T-helper 9 cell (primary cell): ENCODE results near the gene SARDH.
"Not testable (repeated sequence)": the region's sequence is repeated elsewhere in the genome, so short reads cannot be mapped to it uniquely, and the experiment has no call there.

Experiments used
- DNase-seq: peaks from one replicate; pipeline ENCODE4 v3.0.0-alpha.2; 2020

SARDH gene

DNA sequence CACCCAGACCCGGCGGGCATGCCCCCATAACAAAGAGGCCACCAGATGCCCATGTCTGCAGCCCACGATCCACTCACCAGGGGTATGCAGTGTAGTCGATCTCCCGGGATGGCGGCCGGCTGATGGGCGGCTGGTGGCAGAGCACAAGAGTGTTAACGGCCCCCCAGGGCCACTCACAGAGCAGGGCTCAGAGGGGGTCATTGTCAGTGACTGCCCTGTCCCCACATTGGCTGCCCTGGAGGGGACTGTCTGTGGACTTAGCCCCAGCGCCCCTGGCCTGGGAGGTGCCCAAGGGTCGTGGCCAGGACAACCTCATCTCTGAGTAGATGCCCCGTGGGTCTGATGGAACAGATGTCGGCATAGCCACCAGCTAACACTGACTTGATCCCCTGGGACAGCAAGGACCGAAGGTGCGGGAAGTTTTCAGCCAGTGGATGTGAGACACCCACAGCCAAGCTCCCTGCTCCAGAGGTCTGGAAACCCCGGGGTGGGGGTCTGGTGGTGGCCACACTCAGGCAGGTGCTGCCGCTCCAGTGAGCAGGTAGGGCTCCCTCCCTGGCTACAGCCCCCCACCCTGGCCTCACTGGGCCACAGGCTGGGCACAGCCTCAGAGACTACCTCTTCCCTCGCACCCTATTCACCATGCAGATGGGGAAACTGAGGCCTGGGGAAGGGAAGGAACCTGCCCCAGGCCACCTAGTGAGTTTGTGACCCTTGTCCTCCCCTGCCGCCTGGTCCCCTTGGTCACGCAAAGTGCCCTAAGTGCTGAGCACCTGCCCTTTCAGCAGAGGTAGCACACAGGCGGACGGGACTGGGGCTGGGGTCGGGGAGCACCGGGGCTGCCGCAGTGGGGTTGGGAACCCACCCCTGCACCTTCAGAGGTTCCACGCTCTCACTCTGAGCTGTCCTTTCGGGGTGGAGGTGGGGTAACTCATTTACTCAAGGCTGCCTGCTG, 38.1 kb upstream of the SARDH start:
- no peak for DNase-seq

- no peak for DNase-seq
Observed at GRCh38 chr9:133775291-133775690, 37.1 kb upstream of the SARDH start.

DNA sequence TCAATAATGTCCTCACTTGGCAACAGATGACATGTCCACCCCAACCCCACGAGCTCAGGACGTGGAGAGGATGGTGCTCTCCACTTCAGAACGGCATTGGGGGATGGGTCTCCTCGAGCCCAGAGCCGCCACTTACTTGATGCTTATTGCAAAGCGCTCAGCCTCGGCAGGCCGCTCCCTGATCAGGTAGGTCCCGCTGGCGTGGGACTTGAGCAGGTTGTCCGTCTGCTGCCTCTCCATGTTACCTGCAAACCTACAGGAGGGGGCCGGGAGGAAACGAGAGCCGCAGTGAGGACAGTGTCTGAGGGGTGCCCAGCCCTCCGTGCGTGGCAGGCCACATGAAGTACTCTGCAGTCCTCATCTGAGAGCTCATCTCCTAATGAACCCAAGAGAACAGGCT, 36.6 kb upstream of the SARDH start:
- no peak for DNase-seq

GRCh38 chr9:133773889-133774655, 35.9 kb upstream of the SARDH start:
- no peak for DNase-seq

DNA sequence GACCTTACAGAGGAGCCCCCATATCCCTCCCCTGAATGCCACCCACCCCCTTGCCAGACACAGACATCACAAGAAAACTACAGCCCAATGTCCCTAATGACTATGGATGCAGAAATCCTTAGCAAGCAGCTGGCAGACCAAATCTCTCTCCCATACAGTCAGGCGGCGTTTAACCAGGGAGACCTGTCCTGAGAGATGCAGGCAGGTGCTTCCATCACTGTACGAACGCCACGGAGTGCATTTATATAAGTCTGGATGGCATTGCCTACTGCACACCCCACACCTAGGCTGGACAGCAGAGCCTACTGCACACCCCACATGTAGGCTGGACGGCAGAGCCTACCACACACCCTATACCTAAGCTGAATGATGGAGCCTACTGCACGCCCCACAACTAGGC, 34.4 kb upstream of the SARDH start:
- no peak for DNase-seq

- DNase-seq = no peak
Observed at GRCh38 chr9:133771486-133772482, 33.6 kb upstream of the SARDH start.

DNA sequence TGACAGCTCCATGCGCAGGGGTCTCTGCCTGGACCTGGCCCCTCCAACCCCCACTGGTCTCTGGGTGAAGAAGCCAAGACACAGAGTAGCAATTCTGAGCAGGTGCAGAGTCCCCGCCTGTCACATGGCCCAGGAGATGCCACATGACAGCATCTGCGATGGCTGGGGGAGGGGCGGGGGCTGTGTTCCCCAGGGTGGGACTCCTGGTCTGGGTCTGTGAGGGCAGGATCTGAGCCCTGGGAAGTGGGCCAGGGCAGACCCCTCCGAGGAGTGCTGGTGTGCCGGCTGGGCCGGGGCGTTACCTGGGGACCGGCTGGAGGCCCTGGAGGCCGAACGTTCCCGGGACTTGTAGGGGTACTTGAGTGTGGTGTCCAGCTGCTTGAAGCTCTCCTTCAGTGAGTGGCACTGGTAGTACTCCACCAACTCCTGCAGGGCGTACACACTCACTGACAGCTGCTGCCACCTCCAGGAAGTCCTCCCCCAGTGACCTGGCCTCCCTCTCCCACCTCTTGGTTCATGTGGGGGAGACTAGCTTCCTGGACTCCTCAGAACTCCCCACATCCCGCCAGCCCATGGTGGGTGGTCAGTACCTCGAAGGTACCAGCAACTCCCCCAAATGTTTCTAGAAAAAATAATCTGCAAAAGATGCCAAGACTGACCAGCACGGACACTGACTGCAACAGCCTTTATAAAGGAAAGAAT, 32.1 kb upstream of the SARDH start:
- no peak for DNase-seq

DNA sequence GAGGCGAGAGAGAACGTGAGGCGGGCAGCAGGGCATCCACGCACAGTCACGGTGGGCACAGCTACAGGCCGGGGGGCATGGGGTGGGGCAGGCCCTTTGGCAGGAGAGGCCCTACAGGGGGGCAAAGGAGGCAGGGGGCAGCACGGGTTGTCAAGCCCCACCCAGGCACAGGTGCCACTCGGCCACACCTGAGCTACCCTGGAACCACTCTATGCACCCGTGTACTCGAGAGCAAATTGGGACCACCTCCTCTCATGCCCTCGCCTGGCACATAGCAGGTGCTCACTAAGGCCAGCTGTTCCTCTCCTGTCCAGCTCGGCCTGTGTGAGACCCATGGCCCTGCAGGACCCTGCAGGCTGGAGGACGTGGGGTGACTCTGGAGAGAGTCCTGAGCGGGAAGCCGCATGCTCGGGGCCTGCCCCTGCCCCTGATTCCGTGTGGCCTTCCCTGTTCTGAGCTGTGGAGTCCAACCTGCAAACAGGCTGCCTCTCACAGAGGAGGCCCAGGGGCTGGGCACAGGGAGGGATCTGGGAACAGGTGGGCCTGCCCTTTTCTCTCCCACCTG, 31.4 kb upstream of the SARDH start:
- no peak for DNase-seq

GRCh38 chr9:133768859-133769510, 30.8 kb upstream of the SARDH start:
- DNase-seq = no peak

GRCh38 chr9:133768371-133768858, 30.3 kb upstream of the SARDH start:
- DNase-seq = no peak

- no peak for DNase-seq
Observed at GRCh38 chr9:133767625-133768024, 29.5 kb upstream of the SARDH start.

DNA sequence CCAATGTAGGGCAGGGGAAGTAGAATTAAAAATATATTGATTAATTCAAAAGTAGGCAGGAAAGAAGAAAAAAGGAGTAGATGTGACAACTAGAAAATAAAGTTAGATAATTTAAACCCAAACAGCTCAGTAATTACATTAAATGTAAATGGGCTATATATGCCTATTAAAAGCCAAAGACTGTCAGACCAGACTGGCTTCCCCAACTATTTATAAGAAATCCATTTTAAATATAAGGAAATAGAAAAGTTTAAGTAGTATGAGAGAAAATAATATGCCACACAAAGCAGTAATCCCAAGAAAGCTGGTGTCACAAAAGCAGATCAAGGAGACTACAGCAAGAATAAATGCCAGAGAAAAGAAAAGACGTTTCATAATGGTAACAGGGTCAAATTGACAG, 28.9 kb upstream of the SARDH start:
- DNase-seq = no peak

DNA sequence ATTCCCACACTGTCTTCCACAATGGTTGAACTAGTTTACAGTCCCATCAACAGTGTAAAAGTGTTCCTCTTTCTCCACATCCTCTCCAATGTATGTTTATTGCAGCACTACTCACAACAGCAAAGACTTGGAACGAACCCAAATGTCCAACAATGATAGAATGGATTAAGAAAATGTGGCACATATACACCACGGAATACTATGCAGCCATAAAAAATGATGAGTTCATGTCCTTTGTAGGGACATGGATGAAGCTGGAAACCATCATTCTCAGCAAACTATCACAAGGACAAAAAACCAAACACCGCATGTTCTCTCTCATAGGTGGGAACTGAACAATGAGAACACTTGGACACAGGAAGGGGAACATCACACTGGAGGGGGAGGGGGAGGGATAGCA, 28.1 kb upstream of the SARDH start:
- not testable (repeated sequence) for DNase-seq

- no peak for DNase-seq
Observed at GRCh38 chr9:133763272-133764183, 25.4 kb upstream of the SARDH start.

DNA sequence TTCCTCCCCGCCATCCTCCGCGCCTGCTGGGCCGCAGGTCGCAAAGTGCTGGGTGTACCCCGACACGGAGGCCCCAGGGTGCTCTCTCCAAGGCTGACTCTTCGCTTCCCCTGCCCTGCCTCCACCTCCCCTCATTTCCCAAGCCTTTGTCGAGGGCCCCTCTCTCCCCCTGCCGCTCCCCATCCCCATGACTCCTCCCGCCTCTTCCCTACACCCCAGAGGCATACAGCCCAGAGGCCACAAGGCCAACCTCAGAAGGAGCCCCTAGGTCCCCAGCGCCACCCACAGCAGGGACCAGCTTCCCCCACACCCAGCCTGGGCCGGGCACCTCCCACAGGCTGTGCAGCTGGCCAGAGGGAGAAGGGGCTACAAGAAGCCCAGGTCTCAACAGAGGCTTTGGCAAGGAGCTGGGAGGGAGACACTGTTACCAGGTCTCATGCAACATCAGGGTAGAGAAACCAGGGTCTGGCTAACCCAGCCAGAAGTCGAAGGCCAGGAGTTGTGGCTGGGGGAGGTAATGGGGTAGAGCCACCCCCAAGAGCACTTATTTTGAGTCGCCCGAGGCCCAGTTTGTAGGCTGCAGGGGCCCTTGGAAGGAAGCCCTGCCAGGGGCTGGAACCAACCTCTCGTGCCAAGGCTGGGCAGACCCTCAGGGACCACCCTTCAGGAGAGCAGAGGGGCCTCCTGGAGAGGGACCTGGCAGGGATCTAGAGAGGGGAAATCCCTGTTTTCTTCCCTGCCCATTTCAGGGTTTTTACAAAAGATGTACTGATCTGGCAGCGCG, 24.5 kb upstream of the SARDH start:
- DNase-seq = no peak

GRCh38 chr9:133761641-133762248, 23.6 kb upstream of the SARDH start:
- no peak for DNase-seq

DNA sequence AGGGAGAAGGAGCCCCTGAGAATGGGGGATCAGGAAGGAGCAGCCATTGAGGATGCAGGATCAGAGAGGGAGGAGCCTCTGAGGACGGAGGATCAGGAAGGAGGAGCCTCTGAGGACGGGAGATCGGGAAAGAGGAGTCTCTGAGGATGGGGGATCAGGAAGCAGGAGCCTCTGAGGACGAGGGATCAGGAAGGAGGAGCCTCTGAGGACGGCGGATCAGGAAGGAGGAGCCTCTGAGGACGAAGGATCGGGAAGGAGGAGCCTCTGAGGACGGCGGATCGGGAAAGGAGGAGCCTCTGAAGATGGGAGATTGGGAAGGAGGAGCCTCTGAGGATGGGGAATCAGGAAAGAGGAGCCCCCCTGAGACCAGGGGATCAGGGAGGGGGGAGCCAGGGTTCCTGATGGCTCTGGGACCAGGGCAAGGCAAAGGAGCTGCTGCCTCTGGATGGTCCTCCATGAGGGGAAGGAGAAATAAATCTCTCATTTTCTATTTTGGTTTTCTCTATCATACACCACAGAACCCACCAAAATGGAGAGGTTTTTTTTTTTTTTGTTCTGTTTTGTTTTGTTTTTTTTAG, 22.6 kb upstream of the SARDH start:
- no peak for DNase-seq

- DNase-seq = no peak
Observed at GRCh38 chr9:133759946-133760345, 21.8 kb upstream of the SARDH start.
